Spleen (tissue), 7 donors: Measurements from ENCODE around the gene CERS3.

ENCODE experiments used
- CTCF ChIP-seq, 11 experiments: fragments of 200-600 bp in 7 of 11; fragments of 450-650 bp in 4 of 11; sonication (generic) in 4 of 11; IDR thresholded peaks in 8 of 11; conservative IDR thresholded peaks in 3 of 11; 1 replicate in 7 of 11; 2 replicates in 4 of 11; pipeline versions ENCODE4 v1.4.0 to v1.8.0; 2016 to 2021; ENCODE audit warnings: antibody characterized with exemption in 11 of 11, inconsistent platforms in 4 of 11, mild to moderate bottlenecking in 1 of 11
- POLR2AphosphoS5 ChIP-seq, 3 donors: sonication (generic); formaldehyde crosslinking; IDR thresholded peaks; one replicate each; pipeline ENCODE4 v1.5.1; 2017; ENCODE audit warnings: antibody characterized with exemption in 3 of 3
- donor health status: DM: no; HTN: no; CAD: no; lungs with moderate emphysema.
- donor health status: DM: no; HTN: no; CAD: no.
- donor health status: DM: no; HTN: no; CAD: no.

- no peak for TF ChIP-seq CTCF (IDR thresholded peaks at IDR 0.05 in 8 of 11, conservative IDR thresholded peaks at IDR 0.05 in 3 of 11)
- no peak for TF ChIP-seq POLR2AphosphoS5 (IDR thresholded peaks at IDR 0.05)
These were observed 45.4 kb downstream of the CERS3 start for GRCh38 chr15:100483370-100483769.
